GM18505 (cell line): ENCODE data around the gene EPB41.
"Not testable (repeated sequence)": the region's sequence is repeated elsewhere in the genome, so short reads cannot be mapped to it uniquely, and the experiment has no call there.

ENCODE experiments used
- ATAC-seq: cut with Tn5 transposase; IDR thresholded peaks from one replicate; pipeline ENCODE4 v1.9.1; 2021; ENCODE audit not compliant: unreplicated experiment
- POLR2A ChIP-seq: IDR thresholded peaks from 4 replicates; pipeline ENCODE4 v1.6.1; 2011; ENCODE audit warnings: borderline replicate concordance; ENCODE audit not compliant: insufficient read depth, insufficient read length; ENCODE audit errors: extremely low read depth

Gene EPB41

DNA sequence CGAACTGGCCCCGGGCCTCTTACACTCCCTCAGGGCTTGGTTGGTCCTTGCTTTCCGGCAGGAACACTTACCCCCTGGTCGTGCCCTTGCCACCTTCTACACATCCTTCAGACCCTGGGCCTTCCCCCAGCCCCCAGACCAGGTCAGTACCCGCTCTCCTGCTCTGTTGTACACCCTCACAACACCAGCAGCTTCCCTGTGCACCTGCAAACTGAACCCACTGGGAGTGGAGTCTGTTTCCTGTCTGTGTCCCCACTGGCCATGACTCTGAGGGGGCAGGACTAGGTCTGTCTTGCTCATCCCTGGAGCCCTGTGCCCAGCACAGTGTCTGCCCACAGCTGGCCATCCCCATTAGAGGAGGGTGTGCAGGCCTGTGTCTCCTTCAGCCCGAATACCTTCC lies 211.4 kb downstream of the EPB41 start:
- ATAC-seq = no peak
- TF ChIP-seq POLR2A = no peak

DNA sequence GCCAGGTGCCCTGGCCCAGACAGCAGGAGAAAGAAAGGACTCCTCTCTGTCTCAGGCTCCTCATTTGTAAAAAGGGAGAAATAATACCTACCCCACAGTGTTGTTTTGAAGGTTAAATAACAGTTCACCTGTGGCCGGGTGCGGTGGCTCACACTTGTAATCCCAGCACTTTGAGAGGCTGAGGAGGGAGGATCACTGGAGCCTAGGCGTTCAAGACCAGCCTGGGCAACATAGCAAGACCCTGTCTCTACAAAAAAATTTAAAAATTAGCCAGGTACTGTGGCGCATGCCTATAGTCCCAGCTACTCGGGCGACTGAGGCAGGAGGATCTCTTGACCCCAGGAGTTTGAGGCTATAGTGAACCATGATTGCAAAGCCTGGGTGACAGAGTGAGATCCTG lies 211.8 kb downstream of the EPB41 start:
- no peak for ATAC-seq
- no peak for TF ChIP-seq POLR2A

DNA sequence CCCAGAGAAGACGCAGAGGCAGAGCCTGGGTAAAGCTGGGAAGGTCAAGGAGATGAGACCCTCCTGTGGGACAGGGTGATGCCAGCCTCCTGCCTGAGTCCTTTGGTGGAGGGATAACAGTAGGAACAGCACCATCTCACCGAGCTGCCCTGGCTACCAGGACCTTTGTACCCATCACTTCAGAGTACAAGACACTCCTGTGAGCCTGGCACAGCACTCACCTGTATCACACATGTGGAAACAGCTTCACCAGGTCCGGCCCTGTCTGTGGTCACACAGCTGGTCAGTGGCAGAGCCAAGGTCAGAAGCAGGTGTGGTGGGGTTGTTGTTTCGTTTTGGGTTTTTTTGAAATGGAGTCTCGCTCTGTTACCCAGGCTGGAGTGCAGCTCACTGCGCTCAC lies 214.4 kb downstream of the EPB41 start:
- TF ChIP-seq POLR2A = no peak
- no peak for ATAC-seq

DNA sequence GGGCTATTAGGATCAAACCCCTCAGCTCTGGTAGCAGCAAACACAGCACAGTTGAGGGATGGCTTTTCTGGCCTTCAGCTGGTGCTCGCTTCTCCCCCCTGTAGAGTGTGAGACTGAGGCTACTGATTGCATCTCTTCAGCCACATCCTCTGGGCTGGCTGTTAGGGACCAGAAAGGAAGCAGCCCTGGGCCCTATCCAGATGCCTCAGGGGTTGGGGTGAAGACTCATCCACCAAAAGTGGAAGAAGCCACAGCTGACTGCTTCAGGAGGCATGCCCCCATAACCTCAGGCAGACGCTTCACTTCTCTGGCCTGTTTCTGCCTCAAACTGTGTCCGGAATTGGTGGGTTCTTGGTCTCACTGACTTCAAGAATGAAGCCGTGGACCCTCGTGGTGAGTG lies 215.5 kb downstream of the EPB41 start:
- no peak for TF ChIP-seq POLR2A
- no peak for ATAC-seq

DNA sequence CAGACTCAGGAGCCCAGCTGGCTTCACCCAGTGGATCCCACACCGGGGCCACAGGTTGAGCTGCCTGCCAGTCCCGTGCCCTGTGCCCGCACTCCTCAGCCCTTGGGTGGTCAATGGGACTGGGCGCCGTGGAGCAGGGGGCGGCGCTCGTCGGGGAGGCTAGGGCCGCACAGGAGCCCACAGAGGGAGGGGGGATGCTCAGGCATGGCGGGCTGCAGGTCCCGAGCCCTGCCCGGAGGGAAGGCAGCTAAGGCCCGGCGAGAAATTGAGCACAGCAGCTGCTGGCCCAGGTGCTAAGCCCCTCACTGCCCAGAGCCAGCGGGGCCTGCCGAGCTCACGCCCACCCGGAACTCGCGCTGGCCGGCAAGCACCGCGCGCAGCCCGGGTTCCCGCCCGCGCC lies 216.7 kb downstream of the EPB41 start:
- ATAC-seq = not testable (repeated sequence)

DNA sequence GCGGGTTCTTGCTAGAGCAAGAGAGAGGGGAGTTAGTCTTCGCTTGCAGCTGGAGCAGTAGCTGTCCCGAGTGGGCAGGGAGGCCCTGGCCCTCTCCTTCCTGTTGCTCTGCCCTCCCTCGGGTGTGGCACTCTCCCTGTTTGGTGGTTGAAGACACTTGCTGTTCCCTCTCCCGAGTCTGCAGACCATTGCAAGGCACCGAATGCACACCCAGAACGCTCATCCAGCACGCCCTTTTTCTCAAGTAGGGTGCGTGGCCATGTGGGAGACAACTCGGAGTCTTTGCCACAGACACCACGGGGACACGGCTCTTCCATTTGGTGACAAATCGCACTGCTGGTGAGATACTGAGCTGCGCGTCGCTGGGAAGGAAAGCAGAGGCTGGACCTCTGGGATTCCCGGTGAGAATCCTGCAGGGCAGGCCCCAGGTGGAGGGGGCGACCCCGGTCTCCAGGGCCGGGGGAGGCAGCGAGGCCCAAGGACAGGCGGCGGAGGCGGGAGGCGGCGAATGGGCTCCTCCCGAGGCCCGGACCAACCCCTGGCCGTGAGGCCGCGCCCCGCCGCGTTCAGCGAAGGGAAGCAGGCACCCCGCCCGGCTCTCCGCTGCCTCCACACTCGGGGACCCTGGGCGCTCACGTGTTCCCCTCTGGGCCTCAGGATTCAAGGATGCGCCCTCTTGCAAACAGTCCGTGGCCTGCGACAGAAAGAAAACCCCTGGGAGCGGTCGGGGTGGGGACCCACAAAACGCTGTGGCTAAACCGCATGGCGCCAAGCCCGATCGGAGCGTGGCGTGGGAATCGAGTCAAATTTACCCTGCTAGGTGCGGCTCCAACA lies 219.7 kb downstream of the EPB41 start:
- no peak for TF ChIP-seq POLR2A
- ATAC-seq = no peak

DNA sequence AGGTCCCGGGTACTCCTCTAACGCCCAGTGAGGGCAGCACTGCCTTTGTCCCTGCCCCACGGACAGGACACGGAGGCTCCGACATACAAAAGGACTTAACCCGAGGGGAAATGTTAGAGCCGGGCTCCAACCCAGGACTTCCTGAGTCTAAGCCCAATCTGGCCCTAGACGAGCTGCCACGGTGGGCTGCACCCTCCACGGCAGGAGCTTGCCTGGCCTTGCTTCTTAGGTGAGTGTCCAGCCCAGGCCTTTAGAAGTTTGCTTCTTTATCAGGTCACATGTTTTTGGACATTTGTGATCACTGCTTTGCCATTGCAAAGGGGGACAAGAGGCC lies 220.3 kb downstream of the EPB41 start:
- TF ChIP-seq POLR2A = no peak
- no peak for ATAC-seq

DNA sequence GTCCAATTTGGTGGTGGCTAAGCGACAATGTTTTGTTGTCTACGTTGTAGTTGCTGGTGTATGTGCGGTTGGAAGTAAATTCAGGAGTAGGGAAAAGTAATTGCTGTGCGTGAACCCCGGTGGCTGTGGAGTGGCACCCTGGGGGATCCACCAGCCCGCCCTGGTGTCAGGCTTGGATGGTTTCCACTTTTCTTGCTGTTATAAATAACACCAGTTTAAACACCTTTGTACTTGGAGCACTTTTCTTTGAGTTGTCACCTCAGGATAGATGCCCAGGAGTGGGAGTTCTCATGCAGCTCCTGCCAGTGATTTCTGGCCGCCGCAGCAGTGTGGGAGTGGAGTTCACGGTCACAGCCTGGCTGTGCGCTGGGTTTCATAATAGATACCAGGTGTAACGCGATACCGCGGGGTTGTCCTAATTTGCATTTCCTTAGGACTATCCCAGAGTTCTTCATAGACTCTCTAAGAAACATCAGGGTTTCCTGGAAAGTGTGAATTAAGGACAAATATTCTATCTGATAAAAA lies 222.1 kb downstream of the EPB41 start:
- ATAC-seq = no peak

DNA sequence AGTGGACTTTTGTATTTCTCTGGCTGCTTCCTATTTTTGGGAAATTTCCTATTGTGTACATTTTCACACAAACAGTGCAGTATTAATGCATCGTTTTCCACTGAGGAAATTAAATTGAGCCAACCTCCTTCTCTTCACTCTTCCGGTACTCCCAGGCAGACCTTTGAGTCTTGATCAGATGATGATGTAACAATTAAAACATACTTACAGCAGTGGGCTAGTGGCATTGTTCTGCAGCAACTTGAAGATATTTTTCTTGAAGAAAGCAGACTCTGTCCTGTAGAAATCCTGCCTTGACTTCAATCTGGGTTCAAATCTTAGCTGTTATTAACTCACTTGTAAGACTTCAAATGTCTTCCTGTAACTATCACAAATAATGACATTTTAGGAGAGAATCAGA lies 228.3 kb downstream of the EPB41 start:
- TF ChIP-seq POLR2A = no peak
- ATAC-seq = no peak

More for the DNA sequence above, 222.1 kb downstream of the EPB41 start:
- no peak for TF ChIP-seq POLR2A

DNA sequence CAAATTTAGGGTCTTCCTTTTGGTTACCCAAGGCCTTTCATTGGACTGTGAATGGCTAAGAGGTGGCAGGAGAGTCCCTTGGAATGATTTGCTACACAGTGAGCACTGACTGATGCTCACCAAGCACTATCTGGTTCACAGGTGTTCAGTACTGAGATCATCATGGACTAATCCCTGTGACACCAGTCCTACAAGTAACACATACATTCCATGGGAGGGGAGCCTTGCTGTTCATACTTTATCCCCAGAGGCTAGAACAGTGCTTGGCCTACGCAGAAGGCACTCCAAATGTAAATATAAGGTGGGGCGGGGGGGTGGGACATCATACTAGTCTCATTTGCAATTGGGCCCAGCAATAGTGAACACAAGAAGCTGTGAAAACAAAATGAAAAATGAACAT lies 229.8 kb downstream of the EPB41 start:
- no peak for ATAC-seq
- TF ChIP-seq POLR2A = no peak

DNA sequence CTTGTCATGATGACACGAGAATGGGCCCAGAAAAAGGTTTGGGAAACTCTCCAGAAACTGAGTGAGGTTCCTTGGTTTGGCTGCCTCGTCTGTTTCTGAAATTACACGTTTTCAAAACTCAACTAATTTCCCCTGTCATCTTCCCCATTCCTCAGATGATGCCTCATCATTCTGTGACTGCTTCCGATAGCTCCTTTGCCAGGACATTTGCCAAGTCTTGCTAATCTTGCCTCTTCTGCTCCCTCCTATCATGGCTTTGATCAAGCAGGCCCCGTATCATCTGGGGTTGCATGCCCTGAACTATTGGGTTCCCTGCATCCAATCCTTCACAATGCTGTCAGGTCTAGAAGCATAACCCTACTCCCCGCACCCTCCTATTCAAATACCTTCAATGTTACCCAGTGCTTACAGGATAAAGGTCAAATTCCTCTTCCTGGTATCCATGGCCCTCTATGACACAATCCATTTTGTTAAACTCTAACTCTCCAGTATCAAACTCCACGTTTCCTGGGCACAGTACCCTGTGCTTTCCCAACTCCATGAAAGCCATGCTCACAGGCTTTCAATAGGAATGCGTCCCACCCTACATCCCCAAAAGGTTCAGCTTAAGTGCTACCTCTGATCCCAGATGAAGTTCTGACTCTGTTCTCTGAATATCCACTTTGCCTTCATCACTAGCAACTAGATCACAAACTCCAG lies 231.5 kb downstream of the EPB41 start:
- ATAC-seq = no peak
- TF ChIP-seq POLR2A = no peak

DNA sequence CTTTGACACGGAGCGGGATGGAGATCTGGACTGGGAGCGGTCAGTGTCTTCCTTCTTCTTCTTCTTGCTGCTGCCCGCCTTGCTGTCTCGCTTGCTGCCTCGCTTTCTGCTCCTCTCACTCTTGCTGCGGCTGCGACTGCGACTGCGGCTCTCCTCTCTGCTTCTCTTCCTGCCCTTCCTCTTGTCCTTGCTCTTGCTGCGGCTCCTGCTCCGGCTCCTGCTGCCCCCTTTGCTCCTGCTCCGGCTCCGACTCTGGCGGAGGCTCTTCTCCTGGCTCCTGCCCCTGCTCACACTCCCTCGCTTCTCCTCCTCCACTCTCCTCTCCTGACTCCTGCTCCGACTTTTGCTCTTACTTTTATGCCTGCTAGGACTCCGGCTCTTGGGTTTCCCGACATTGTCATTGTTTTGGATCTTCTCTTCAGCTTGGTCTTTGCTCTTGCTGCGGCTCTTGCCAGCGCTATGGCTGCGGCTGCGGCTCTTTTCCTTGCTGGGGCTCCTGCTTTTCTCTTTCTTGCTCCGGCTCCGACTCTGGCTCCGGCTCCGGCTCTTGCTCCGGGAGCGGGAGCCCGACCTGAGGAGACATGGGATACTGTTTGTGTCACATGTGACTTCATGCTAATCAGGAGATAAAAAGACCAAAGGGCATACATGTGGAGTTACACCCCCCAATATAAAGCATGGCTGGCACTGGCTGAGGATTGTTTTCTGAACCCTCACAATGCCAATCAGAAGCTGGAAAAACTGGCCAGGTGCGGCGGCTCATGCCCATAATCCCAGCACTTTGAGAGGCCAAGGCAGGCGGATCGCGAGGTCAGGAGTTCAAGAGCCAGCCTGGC lies 234.5 kb downstream of the EPB41 start:
- TF ChIP-seq POLR2A = no peak
- ATAC-seq = no peak

DNA sequence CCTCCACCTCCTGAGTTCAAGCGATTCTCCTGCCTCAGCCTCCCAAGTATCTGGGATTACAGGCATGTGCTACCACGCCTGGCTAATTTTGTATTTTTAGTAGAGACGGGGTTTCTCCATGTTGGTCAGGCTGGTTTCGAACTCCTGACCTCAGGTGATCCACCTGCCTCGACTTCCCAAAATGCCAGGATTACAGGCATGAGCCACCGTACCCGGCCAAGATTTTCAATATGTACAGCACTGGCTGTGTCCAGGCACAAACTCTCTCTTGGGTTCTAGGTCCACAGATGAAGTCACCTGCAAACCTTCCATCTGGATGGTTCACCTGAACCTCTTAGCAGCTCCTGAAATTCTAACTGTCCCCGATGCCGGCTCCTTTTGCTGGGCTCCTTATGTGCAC lies 236.0 kb downstream of the EPB41 start:
- not testable (repeated sequence) for ATAC-seq
